Small intestine (tissue), 7 donors: ENCODE results near the gene UNG. TPM values are rescaled to one million over a fixed set of nuclear protein-coding genes. Genes with fewer than 3 reads are reported as not detected.

Source experiments
- DNase-seq, 2 donors: peaks; one replicate each; pipeline versions ENCODE4 v3.0.0 to v3.0.0-alpha.2; 2013
- FAIRE-seq: peaks from 2 replicates; lab custom pipeline; 2012; peaks lifted over from hg19 to GRCh38; lab: Jason Lieb, UNC
- H3K27ac ChIP-seq, 3 donors: one replicate each; pipeline ENCODE4 v1.5.1; 2013; ENCODE audit warnings: low read length in 2 of 3, mild to moderate bottlenecking in 2 of 3, control low read depth in 1 of 3, inconsistent platforms in 1 of 3, low read depth in 1 of 3, moderate library complexity in 1 of 3
- H3K27me3 ChIP-seq, 3 donors: one replicate each; pipeline ENCODE4 v1.6.1; 2013; ENCODE audit warnings: low read length in 3 of 3, inconsistent platforms in 1 of 3; ENCODE audit not compliant: control insufficient read depth in 3 of 3, insufficient read depth in 3 of 3
- H3K36me3 ChIP-seq, 3 donors: one replicate each; pipeline ENCODE4 v1.6.1; 2013; ENCODE audit warnings: low read length in 3 of 3, inconsistent platforms in 1 of 3, low read depth in 1 of 3, mild to moderate bottlenecking in 1 of 3, moderate library complexity in 1 of 3; ENCODE audit not compliant: control insufficient read depth in 3 of 3, insufficient read depth in 2 of 3
- H3K4me1 ChIP-seq, 3 donors: one replicate each; pipeline ENCODE4 v1.6.1; 2013; ENCODE audit warnings: low read length in 2 of 3, inconsistent platforms in 1 of 3, low read depth in 1 of 3, mild to moderate bottlenecking in 1 of 3, moderate library complexity in 1 of 3; ENCODE audit not compliant: control insufficient read depth in 3 of 3, insufficient read depth in 2 of 3
- H3K4me3 ChIP-seq, 3 donors: one replicate each; pipeline ENCODE4 v1.5.1; 2013; ENCODE audit warnings: low read length in 3 of 3, control low read depth in 1 of 3, inconsistent platforms in 1 of 3, low read depth in 1 of 3, mild to moderate bottlenecking in 1 of 3, moderate library complexity in 1 of 3
- H3K9me3 ChIP-seq, 2 donors: one replicate each; pipeline ENCODE4 v1.6.1; 2013; ENCODE audit warnings: low read depth in 1 of 2, low read length in 1 of 2; ENCODE audit not compliant: control insufficient read depth in 2 of 2, insufficient read depth in 1 of 2
- WGBS, 3 donors: extraction: QIAGEN DNeasy Blood & Tissue Kit; methylation state at CpG; one replicate each; pipeline ENCODE4 v1.1.7; 2013; 5-methylcytosine and 5-hydroxymethylcytosine counted together
- polyA plus RNA-seq, 4 donors: library from polyadenylated mRNA; stranded (reverse) in 3 of 4; unstranded in 1 of 4; fragments of 200-250 nt in 3 of 4; fragments of 120-200 nt in 1 of 4; gene quantifications; one replicate each; pipeline versions ENCODE4 v1.2.1 to v1.2.3, GENCODE V29; 2013
- donor health status: healthy with polysubstance abuse.
- donor health status: control.
- donor health status: control.
- donor health status: Bipolar disorder and iron deficiency.
- donor health status: healthy.

The UNG gene
- polyA plus RNA-seq, 4 donors, result 11.9 to 44.4 (median 26.7) TPM

GRCh38 chr12:109157986-109158385, 60.6 kb downstream of the UNG start:
- WGBS, 3 donors, result 33 to 55% (median 50%) methylated on average over 5 of the region's 5 CpGs

GRCh38 chr12:109160433-109160832, 63.0 kb downstream of the UNG start:
- no peak overlapping the region for H3K4me3 ChIP-seq
- H3K4me1 ChIP-seq, result peaks cover 0 to 5% (median 0%) of the 10 kb centered on the region in 3 donors
- H3K36me3 ChIP-seq, result no peaks in the 10 kb centered on the region
- no peaks in the 10 kb centered on the region for H3K27me3 ChIP-seq
- peak overlapping the region in 1 of 3 donors; percentile 66 for H3K27ac ChIP-seq
- 77 to 88% (median 82%) methylated on average over 7 of the region's 7 CpGs for WGBS, 3 donors
- H3K9me3 ChIP-seq, result no peaks in the 10 kb centered on the region
- DNase-seq (no peak), FAIRE-seq (no peak)

More at GRCh38 chr12:109157986-109158385, 60.6 kb downstream of the UNG start:
- H3K27ac ChIP-seq, result peak overlapping the region in 1 of 3 donors; percentile 3
- H3K4me1 ChIP-seq, result peaks cover 0 to 10% (median 5%) of the 10 kb centered on the region in 3 donors
- no peak for DNase-seq
- H3K9me3 ChIP-seq, result no peaks in the 10 kb centered on the region
- H3K4me3 ChIP-seq, result no peak overlapping the region
- no peaks in the 10 kb centered on the region for H3K36me3 ChIP-seq
- no peak for FAIRE-seq
- H3K27me3 ChIP-seq, result no peaks in the 10 kb centered on the region

Other genes starting within 250 kb of the UNG start
- gene SSH1, start 240.0 kb upstream of the UNG start, polyA plus RNA-seq, result 10 to 100 TPM in 1 of 4 donors, 1 to 10 TPM in 3; 1.6 to 10.9 (median 4.6) TPM
- gene DAO, start 217.5 kb upstream of the UNG start, polyA plus RNA-seq, result not detected
- under 1 TPM in 2 of 4 donors, not detected in 2; 0.37 to 0.94 TPM for gene SVOP, start 76.5 kb upstream of the UNG start, polyA plus RNA-seq
- 10 to 100 TPM in 1 of 4 donors, 1 to 10 TPM in 3; 4.9 to 25.5 (median 8.8) TPM for gene USP30, start 45.0 kb upstream of the UNG start, polyA plus RNA-seq
- gene ALKBH2, start 4.1 kb upstream of the UNG start, polyA plus RNA-seq, result 10 to 100 TPM in 2 of 4 donors, 1 to 10 TPM in 2; 4.2 to 17.8 (median 9.9) TPM
- gene ACACB, start 19.0 kb downstream of the UNG start, polyA plus RNA-seq, result 10 to 100 TPM in 3 of 4 donors, 1 to 10 TPM in 1; 7.0 to 40.5 (median 14.1) TPM
- under 1 TPM in 1 of 4 donors, not detected in 3; 0.03 TPM for gene FOXN4, start 211.7 kb downstream of the UNG start, polyA plus RNA-seq